Astrocyte of the spinal cord (primary cell): ENCODE measurements around the gene KANSL1.
"Not testable (repeated sequence)": the region's sequence is repeated elsewhere in the genome, so short reads cannot be mapped to it uniquely, and the experiment has no call there.

ENCODE experiments used
- DNase-seq: peaks from one replicate; pipeline ENCODE4 v3.0.0; 2011; ENCODE audit warnings: low read depth, low spot score
- H3K4me3 ChIP-seq: 2 replicates; pipeline ENCODE4 v1.5.1; 2011; ENCODE audit warnings: low read depth, mild to moderate bottlenecking, low read length, moderate library complexity
- CTCF ChIP-seq: IDR thresholded peaks from 2 replicates; pipeline ENCODE4 v1.5.1; 2012; ENCODE audit warnings: low read depth, mild to moderate bottlenecking, low read length, inconsistent platforms
- in situ Hi-C: cut with HindIII; loops from 2 replicates; pipeline ENCODE4 v1.10.0; 2017; ENCODE audit warnings: low sequenced_read_pairs

KANSL1 gene

GRCh38 chr17:46181940-46182339 lies 11.3 kb downstream of the KANSL1 start:
- TF ChIP-seq CTCF, result no peak
- DNase-seq, result no peak
- in situ Hi-C loops, result no loop called here
- no peak overlapping the region for H3K4me3 ChIP-seq

GRCh38 chr17:46181316-46181715 lies 11.9 kb downstream of the KANSL1 start:
- DNase-seq, in situ Hi-C loops, H3K4me3 ChIP-seq: not testable (repeated sequence)

GRCh38 chr17:46180892-46181274 lies 12.3 kb downstream of the KANSL1 start:
- in situ Hi-C loops, result no loop called here
- no peak for DNase-seq
- no peak for TF ChIP-seq CTCF
- H3K4me3 ChIP-seq, result no peak overlapping the region

GRCh38 chr17:46180185-46180891 lies 12.9 kb downstream of the KANSL1 start:
- H3K4me3 ChIP-seq, DNase-seq, in situ Hi-C loops: not testable (repeated sequence)

GRCh38 chr17:46179375-46179999 lies 13.7 kb downstream of the KANSL1 start:
- TF ChIP-seq CTCF, result no peak

GRCh38 chr17:46178550-46179214 lies 14.5 kb downstream of the KANSL1 start:
- TF ChIP-seq CTCF, result no peak
- no peak overlapping the region for H3K4me3 ChIP-seq
- DNase-seq, result no peak
- in situ Hi-C loops, result no loop called here

More at GRCh38 chr17:46179375-46179999, 13.7 kb downstream of the KANSL1 start:
- DNase-seq, result no peak
- in situ Hi-C loops, result no loop called here
- H3K4me3 ChIP-seq, result no peak overlapping the region

GRCh38 chr17:46176975-46177374 lies 16.3 kb downstream of the KANSL1 start:
- DNase-seq, result no peak
- TF ChIP-seq CTCF, result no peak
- in situ Hi-C loops, result no loop called here
- H3K4me3 ChIP-seq, result no peak overlapping the region
